SHP77 treated with DMSO at 0.1 percent for 48 hours (cell line): ENCODE measurements around the gene TSTD2.
"Not testable (repeated sequence)": the region's sequence is repeated elsewhere in the genome, so short reads cannot be mapped to it uniquely, and the experiment has no call there.

Experiments
- DNase-seq: peaks from one replicate; lab custom pipeline; 2025; lab: John Stamatoyannopoulos, UW

TSTD2 gene

GRCh38 chr9:97586909-97587308, 46.3 kb downstream of the TSTD2 start:
- not testable (repeated sequence) for DNase-seq

- DNase-seq, result not testable (repeated sequence)
These were observed 48.4 kb downstream of the TSTD2 start for GRCh38 chr9:97584778-97585177.

GRCh38 chr9:97581590-97581989, 51.6 kb downstream of the TSTD2 start:
- DNase-seq, result not testable (repeated sequence)

GRCh38 chr9:97579914-97580313, 53.3 kb downstream of the TSTD2 start:
- DNase-seq, result no peak

GRCh38 chr9:97578846-97579245, 54.3 kb downstream of the TSTD2 start:
- no peak for DNase-seq

GRCh38 chr9:97577051-97577450, 56.1 kb downstream of the TSTD2 start:
- no peak for DNase-seq

- DNase-seq, result no peak
These were observed 57.4 kb downstream of the TSTD2 start for GRCh38 chr9:97575673-97576200.

- DNase-seq, result not testable (repeated sequence)
These were observed 58.1 kb downstream of the TSTD2 start for GRCh38 chr9:97574921-97575672.

GRCh38 chr9:97574101-97574571, 59.0 kb downstream of the TSTD2 start:
- not testable (repeated sequence) for DNase-seq

- no peak for DNase-seq
These were observed 59.6 kb downstream of the TSTD2 start for GRCh38 chr9:97573482-97574073.

GRCh38 chr9:97572892-97573365, 60.2 kb downstream of the TSTD2 start:
- DNase-seq, result no peak

- no peak for DNase-seq
These were observed 60.8 kb downstream of the TSTD2 start for GRCh38 chr9:97572196-97572891.

GRCh38 chr9:97571664-97572063, 61.5 kb downstream of the TSTD2 start:
- DNase-seq, result no peak

GRCh38 chr9:97570899-97571298, 62.3 kb downstream of the TSTD2 start:
- DNase-seq, result no peak

GRCh38 chr9:97568461-97569275, 64.5 kb downstream of the TSTD2 start:
- DNase-seq, result no peak

- DNase-seq, result no peak
These were observed 65.3 kb downstream of the TSTD2 start for GRCh38 chr9:97567894-97568202.

GRCh38 chr9:97567182-97567893, 65.8 kb downstream of the TSTD2 start:
- no peak for DNase-seq

- DNase-seq, result no peak
These were observed 67.9 kb downstream of the TSTD2 start for GRCh38 chr9:97565262-97565661.

- DNase-seq, result no peak
These were observed 68.6 kb downstream of the TSTD2 start for GRCh38 chr9:97564291-97565175.

- DNase-seq, result no peak
These were observed 69.6 kb downstream of the TSTD2 start for GRCh38 chr9:97563458-97564135.
